Bone marrow (tissue), 2 donors: ENCODE data around the gene SH3YL1.
"Not testable (repeated sequence)": the region's sequence is repeated elsewhere in the genome, so short reads cannot be mapped to it uniquely, and the experiment has no call there.

Experiments
- DNase-seq, 2 donors: peaks; one replicate each; lab custom pipeline; 2025; lab: John Stamatoyannopoulos, UW

The SH3YL1 gene

DNA sequence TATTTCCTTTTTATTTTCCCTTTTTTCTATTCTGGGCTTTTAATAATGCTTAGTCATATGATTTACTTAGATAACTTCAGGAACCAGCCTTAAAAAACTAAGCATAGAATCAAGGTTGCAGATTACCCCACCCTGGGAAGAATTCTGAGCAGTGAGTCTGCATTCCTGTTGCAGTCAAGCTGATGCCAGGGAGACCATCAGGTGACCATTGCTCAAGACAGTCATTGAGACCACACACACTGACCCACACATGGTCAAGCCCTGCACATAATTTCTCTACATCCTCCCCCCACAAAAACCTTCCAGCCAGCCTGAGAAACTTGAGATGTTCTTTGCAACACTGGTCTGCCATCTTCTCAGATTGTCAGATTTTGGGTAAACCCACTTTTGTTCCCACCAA, 83.9 kb downstream of the SH3YL1 start:
- no peak for DNase-seq

DNA sequence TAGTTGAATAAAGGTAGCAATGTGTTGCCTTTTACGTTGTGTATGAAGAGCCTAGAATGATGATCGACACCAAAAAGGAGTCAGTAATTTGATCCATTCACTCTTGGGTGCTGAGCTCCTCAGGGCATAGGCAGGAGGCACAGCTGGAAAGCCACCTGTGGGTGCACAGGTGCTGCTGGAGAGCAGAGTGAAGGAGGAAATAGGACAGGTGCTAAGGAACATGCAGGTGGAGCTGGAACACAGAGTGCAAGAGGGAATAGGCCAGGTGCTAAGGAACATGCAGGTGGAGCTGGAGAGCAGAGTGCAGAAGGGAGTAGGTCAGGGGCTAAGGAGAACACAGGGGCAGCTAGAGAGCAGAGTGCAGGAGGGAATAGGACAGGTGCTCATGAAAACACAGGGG, 86.1 kb downstream of the SH3YL1 start:
- DNase-seq, result no peak

DNA sequence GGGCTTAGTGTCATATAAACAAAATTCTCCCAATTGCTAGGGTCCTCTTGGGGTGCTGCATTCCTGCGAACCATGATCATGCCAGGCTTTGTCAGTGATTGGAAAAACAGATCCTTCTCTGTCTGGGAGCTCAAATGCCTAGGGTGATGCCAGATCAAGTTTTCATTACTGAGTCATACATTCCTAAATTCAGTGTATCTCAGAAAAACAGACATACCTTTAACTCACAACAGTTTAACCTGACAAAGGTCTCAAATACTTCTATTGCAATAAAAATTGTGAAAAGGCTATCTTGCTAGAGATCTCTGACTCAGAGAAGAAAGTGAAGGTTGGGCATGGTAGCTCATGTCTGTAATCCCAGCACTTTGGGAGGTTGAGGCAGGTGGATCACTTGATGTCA, 86.9 kb downstream of the SH3YL1 start:
- no peak for DNase-seq

DNA sequence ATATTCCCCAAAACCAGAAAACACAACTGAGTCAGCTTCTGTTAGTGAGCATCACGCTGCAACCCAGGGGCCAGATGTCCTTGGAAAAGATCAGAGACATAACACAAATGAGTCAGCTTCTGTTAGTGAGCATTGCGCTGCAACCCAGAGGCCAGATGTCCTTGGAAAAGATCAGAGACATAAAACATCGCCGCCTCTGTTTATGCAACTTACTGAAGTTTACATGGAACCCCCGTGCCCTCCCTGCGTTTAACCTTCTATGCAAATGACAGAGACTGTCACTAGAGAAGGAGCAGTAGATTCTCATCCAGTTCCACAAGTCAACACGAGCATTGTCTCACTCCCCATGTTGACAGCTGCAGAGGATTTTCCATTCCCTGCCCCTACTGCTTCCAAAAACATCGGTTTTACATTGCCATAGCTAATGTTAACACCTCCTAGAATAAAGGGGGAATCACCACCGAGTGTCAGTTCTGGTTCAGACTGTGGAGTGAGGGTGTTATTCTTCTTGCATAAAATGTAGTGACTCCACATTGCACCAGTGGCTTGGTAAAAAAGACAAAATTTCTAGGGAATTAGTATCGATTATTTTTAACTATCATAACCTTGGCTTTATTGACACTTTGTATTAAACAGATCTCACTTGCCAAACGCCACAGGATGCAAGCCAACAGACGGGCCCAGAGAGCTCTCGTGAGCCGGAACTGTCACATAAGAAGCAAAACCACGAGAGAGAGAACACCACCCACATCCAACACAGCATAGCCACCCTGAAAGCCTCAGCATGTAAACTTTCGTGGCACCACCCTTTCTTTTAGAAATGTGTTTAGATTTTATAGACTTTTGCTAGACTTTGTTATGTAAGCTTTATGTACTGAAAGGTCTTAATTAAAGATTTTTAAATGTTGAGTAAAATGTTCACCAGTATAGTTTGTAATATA, 87.7 kb downstream of the SH3YL1 start:
- DNase-seq, result no peak

DNA sequence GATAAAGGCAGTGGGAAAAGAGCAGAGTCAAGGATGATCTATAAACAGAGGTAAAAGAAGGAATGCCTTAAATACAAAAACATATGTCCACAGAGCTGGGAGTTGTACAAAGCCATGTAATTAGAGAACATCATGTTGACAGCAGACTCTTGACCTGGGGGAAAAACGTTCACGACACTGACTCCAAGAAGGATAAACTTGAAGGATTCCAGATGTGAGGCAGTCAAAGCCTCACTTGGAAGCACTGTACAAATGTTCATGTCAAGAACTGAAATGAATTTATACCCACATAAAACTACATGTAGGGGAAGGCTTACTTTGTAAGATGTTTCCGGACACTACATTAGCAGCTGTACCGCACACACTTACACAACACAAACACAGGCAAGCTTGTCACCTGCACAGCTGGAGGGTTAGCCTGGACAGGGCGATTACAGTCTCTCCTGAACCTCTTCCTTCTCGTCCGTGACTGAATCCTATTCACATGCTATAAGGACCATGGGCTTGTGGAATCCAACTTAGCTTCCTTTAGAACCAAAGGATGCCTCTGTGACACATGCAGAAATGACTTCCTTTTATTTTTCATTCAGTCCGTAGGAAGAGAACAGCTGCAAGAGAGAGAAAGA, 88.6 kb downstream of the SH3YL1 start:
- no peak for DNase-seq

DNA sequence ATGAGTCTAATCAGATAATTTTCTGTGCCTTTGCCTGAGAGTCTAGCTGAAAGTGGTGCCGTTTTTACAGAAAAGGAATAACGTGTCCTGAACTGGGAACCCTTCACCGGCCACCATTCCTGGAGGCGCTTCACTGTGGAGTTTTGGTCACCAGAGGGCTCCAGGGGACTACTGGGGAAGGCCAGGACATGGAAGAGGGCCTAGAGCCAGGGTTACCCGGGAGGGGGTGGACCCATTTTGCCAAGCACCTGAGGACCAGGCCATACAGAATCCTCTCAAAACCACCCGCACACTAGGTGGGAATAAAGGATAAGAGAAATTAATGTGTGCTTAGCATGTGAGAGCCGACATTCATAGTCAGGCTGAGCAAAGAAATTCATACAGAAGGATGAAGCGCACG, 91.7 kb downstream of the SH3YL1 start:
- not testable (repeated sequence) for DNase-seq

DNA sequence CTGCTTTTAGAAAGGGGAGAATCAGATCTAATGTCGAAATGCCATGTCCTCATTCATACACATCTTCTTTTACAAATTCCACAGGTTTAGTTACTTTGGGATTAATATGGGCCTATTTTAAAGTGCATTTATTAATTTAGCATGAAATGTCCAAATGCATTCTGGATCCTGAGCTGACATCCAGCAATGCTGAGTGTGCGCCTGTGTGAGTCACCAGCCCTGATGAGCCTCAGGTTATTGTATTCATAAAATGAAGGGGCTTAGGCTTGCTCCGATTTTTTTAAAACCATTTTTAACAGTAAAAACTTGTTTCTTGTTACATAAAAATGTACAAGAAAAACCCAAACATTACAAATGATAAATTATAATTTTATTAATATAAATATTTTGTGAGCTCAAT, 94.1 kb downstream of the SH3YL1 start:
- DNase-seq, result no peak
